Gastrocnemius medialis (tissue), 4 donors: ENCODE data around the gene EIF4E2. TPM values are rescaled to one million over a fixed set of nuclear protein-coding genes. Genes with fewer than 3 reads are reported as not detected.

Source experiments
- ATAC-seq, 2 donors: fragments of 150-250 bp; one replicate each; pipeline ENCODE4 v1.9.1; 2016
- DNase-seq, 2 donors: peaks; one replicate each; pipeline ENCODE4 v3.0.0-alpha.2; 2019
- H3K27ac ChIP-seq, 4 donors: fragments of 200-600 bp; sonication (generic); 1 replicate in 1 of 4; 2 replicates in 3 of 4; pipeline ENCODE4 v1.5.1; 2016 to 2018; ENCODE audit warnings: mild to moderate bottlenecking in 2 of 4, moderate library complexity in 1 of 4
- H3K27me3 ChIP-seq, 3 donors: fragments of 200-600 bp; sonication (generic) in 2 of 3; 1 replicate in 1 of 3; 2 replicates in 2 of 3; pipeline versions ENCODE4 v1.5.1 to v1.6.0; 2016 to 2019; ENCODE audit warnings: mild to moderate bottlenecking in 1 of 3, moderate library complexity in 1 of 3
- H3K36me3 ChIP-seq, 2 donors: fragments of 200-600 bp; sonication (generic) in 1 of 2; one replicate each; pipeline ENCODE4 v1.5.1; 2017 to 2018
- H3K4me1 ChIP-seq, 2 donors: fragments of 200-600 bp; sonication (generic) in 1 of 2; one replicate each; pipeline ENCODE4 v1.5.1; 2016 to 2017; ENCODE audit warnings: mild to moderate bottlenecking in 2 of 2
- H3K4me3 ChIP-seq, 4 donors: fragments of 200-600 bp; sonication (generic) in 3 of 4; 1 replicate in 1 of 4; 2 replicates in 3 of 4; pipeline ENCODE4 v1.5.1; 2016 to 2019; ENCODE audit warnings: mild to moderate bottlenecking in 2 of 4
- H3K9me3 ChIP-seq, 3 donors: fragments of 200-600 bp; sonication (generic) in 2 of 3; 1 replicate in 1 of 3; 2 replicates in 2 of 3; pipeline ENCODE4 v1.5.1; 2016 to 2019
- CTCF ChIP-seq, 5 experiments: fragments of 450-650 bp in 3 of 5; fragments of 200-600 bp in 2 of 5; sonication (generic) in 2 of 5; IDR thresholded peaks in 4 of 5; conservative IDR thresholded peaks in 1 of 5; 1 replicate in 4 of 5; 2 replicates in 1 of 5; pipeline ENCODE4 v1.5.1; 2016 to 2019; ENCODE audit warnings: antibody characterized with exemption in 5 of 5, mild to moderate bottlenecking in 3 of 5, moderate library complexity in 3 of 5
- POLR2A ChIP-seq, 2 donors: fragments of 450-650 bp; IDR thresholded peaks; one replicate each; pipeline ENCODE4 v1.6.1; 2017; ENCODE audit warnings: antibody characterized with exemption in 2 of 2, mild to moderate bottlenecking in 2 of 2, moderate library complexity in 2 of 2
- in situ Hi-C, 4 donors: fragments of 200-750 bp; cut with MboI; loops; one replicate each; pipeline versions ENCODE4 v1.15.0 to v1.8.0; 2017; ENCODE audit warnings: low sequenced_read_pairs in 4 of 4
- intact Hi-C: fragments of 100-400 bp; cut with DNase I; formaldehyde crosslinking; loops from one replicate; pipeline ENCODE4 v1.15.1; 2023; ENCODE audit warnings: low total_unique reads
- total RNA-seq, 4 donors: library from RNA; depleted of rRNA; stranded (reverse); fragments of >200 nt; gene quantifications; one replicate each; pipeline versions ENCODE4 v1.1.0 to v1.2.3, GENCODE V29; 2016

Gene EIF4E2
- 100 to 1,000 TPM in 1 of 4 donors, 10 to 100 TPM in 3; 57.9 to 111 (median 71.2) TPM for total RNA-seq

- DNase-seq, result peak; percentile 93 to 96
- intact Hi-C loops (loop anchor here (2.0 kb wide), 2 partner anchors 24 kb away; partner anchors contain the start of gene CHRND), in situ Hi-C loops (no loop called here)
- peak within 1 kb of the TSS; percentile 70 to 100 (median 92) for H3K4me3 ChIP-seq
- peak; percentile 89 to 92 for ATAC-seq
- no peaks in the 10 kb centered on the region for H3K9me3 ChIP-seq
- no peaks in the 10 kb centered on the region for H3K27me3 ChIP-seq
- TF ChIP-seq POLR2A (IDR thresholded peaks at IDR 0.05) (peak; percentile 86 to 88), CTCF (IDR thresholded peaks at IDR 0.05 in 4 of 5, conservative IDR thresholded peaks at IDR 0.05 in 1 of 5) (peak; percentile 25 to 47 (median 45))
- H3K36me3 ChIP-seq, result peaks cover 0 to 16% of the 10 kb centered on the region in 2 donors
- H3K27ac ChIP-seq, result peak within 1 kb of the TSS; percentile 95 to 100 (median 99)
- peaks cover 46 to 51% of the 10 kb centered on the region in 2 donors for H3K4me1 ChIP-seq
Observed at GRCh38 chr2:232550354-232551249, at the start of gene EIF4E2, which contains the start of gene TIGD1. Gene EIF4E2, plus strand, starts transcription at chr2:232550689. Its CDS starts 36 bp downstream, at chr2:232550725. Gene TIGD1, minus strand, starts transcription at chr2:232550557. Its CDS starts 675 bp downstream, at chr2:232549882.

- ATAC-seq (no peak), DNase-seq (no peak)
- no peaks in the 10 kb centered on the region for H3K9me3 ChIP-seq
- TF ChIP-seq POLR2A (IDR thresholded peaks at IDR 0.05) (no peak), CTCF (IDR thresholded peaks at IDR 0.05 in 4 of 5, conservative IDR thresholded peaks at IDR 0.05 in 1 of 5) (no peak)
- H3K27ac ChIP-seq, result no peak overlapping the region
- intact Hi-C loops, result no loop called here
- peaks cover 0 to 10% of the 10 kb centered on the region in 2 donors for H3K4me1 ChIP-seq
- H3K27me3 ChIP-seq, result peaks cover 0 to 9% (median 0%) of the 10 kb centered on the region in 3 donors
- H3K4me3 ChIP-seq, result no peak overlapping the region
- in situ Hi-C loops, result loop anchor here in 1 of 4 donors (25.0 kb wide), 1 partner anchor 589 kb away; no protein-coding TSS in a partner anchor
- no peaks in the 10 kb centered on the region for H3K36me3 ChIP-seq
Observed at GRCh38 chr2:232501331-232501771, 49.1 kb upstream of the EIF4E2 start.

GRCh38 chr2:232501794-232502390 is 48.6 kb upstream of the EIF4E2 start:
- intact Hi-C loops, result no loop called here
- ATAC-seq (no peak), DNase-seq (no peak)
- H3K27ac ChIP-seq, result no peak overlapping the region
- TF ChIP-seq CTCF (IDR thresholded peaks at IDR 0.05 in 4 of 5, conservative IDR thresholded peaks at IDR 0.05 in 1 of 5), result no peak
- no peak for TF ChIP-seq POLR2A (IDR thresholded peaks at IDR 0.05)
- H3K27me3 ChIP-seq, result peaks cover 0 to 9% (median 0%) of the 10 kb centered on the region in 3 donors
- H3K4me3 ChIP-seq, result no peak overlapping the region
- in situ Hi-C loops, result loop anchor here in 1 of 4 donors (25.0 kb wide), 1 partner anchor 590 kb away; no protein-coding TSS in a partner anchor
- no peaks in the 10 kb centered on the region for H3K9me3 ChIP-seq
- peaks cover 0 to 10% of the 10 kb centered on the region in 2 donors for H3K4me1 ChIP-seq
- no peaks in the 10 kb centered on the region for H3K36me3 ChIP-seq

- ATAC-seq (no peak), DNase-seq (no peak)
- H3K27me3 ChIP-seq, result peaks cover 0 to 9% (median 0%) of the 10 kb centered on the region in 3 donors
- no peaks in the 10 kb centered on the region for H3K9me3 ChIP-seq
- no peak overlapping the region for H3K27ac ChIP-seq
- peaks cover 0 to 10% of the 10 kb centered on the region in 2 donors for H3K4me1 ChIP-seq
- in situ Hi-C loops (loop anchor here in 1 of 4 donors (25.0 kb wide), 1 partner anchor 590 kb away; no protein-coding TSS in a partner anchor), intact Hi-C loops (no loop called here)
- TF ChIP-seq POLR2A (IDR thresholded peaks at IDR 0.05), result no peak
- no peak for TF ChIP-seq CTCF (IDR thresholded peaks at IDR 0.05 in 4 of 5, conservative IDR thresholded peaks at IDR 0.05 in 1 of 5)
- H3K4me3 ChIP-seq, result peak overlapping the region in 2 of 4 donors; percentile 48 to 53
- no peaks in the 10 kb centered on the region for H3K36me3 ChIP-seq
Observed at GRCh38 chr2:232502511-232502910, 48.0 kb upstream of the EIF4E2 start.
